HG03064 (cell line): ENCODE measurements around the gene HEPHL1.
A peak's percentile ranks its signal among the peaks of the same experiment; 100 is the strongest.
"Not testable (repeated sequence)": the region's sequence is repeated elsewhere in the genome, so short reads cannot be mapped to it uniquely, and the experiment has no call there.

Experiments used
- ATAC-seq: cut with Tn5 transposase; IDR thresholded peaks from one replicate; pipeline ENCODE4 v1.9.1; 2021; ENCODE audit warnings: low read depth; ENCODE audit not compliant: unreplicated experiment

HEPHL1 gene

GRCh38 chr11:94145431-94145830 is 124.3 kb downstream of the HEPHL1 start:
- no peak for ATAC-seq

GRCh38 chr11:94145916-94146315 is 124.8 kb downstream of the HEPHL1 start:
- ATAC-seq = no peak

GRCh38 chr11:94147433-94147845 is 126.3 kb downstream of the HEPHL1 start:
- ATAC-seq = no peak

- ATAC-seq = no peak
Observed at GRCh38 chr11:94148189-94148588, 127.0 kb downstream of the HEPHL1 start.

- no peak for ATAC-seq
Observed at GRCh38 chr11:94149431-94150017, 128.4 kb downstream of the HEPHL1 start.

GRCh38 chr11:94150056-94150455 is 128.9 kb downstream of the HEPHL1 start:
- ATAC-seq = no peak

- ATAC-seq = no peak
Observed at GRCh38 chr11:94150704-94151685, 129.8 kb downstream of the HEPHL1 start.

GRCh38 chr11:94151903-94152677 is 130.9 kb downstream of the HEPHL1 start:
- peak; percentile 48 for ATAC-seq

GRCh38 chr11:94152678-94153065 is 131.5 kb downstream of the HEPHL1 start:
- no peak for ATAC-seq

- no peak for ATAC-seq
Observed at GRCh38 chr11:94153320-94153719, 132.2 kb downstream of the HEPHL1 start.

GRCh38 chr11:94154095-94154856 is 133.1 kb downstream of the HEPHL1 start:
- no peak for ATAC-seq

- ATAC-seq = not testable (repeated sequence)
Observed at GRCh38 chr11:94157339-94157738, 136.2 kb downstream of the HEPHL1 start.
